Activated CD4-positive, alpha-beta T cell treated with anti-CD3 and anti-CD28 coated beads, Interleukin-2, amount 50 U/mL, for 24 hours (primary cell): ENCODE measurements around the gene CEP128.

ENCODE experiments used
- DNase-seq, 2 donors: peaks; one replicate each; pipeline ENCODE4 v3.0.0-alpha.2; 2020; ENCODE audit warnings: low read depth in 1 of 2, low spot score in 1 of 2

CEP128 gene

DNA sequence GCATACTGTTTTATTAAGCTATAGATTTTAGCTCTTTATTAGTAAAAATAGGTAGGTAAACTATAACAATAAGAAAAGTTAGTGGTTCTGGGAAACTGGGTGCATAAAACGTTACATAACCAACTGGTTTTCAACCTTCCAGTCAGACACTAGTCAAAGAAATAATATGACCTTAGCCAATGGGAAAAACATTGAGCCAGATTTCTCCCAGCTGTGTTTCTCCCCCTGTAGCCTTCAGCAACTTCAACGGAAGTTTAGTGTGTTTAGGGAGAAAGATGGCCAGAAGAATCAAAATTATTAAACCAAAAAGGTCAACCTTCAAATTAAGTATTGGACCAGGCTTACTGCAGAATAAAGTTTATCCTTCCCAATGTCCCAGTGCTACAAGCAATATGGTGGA, 446.8 kb downstream of the CEP128 start:
- no peak for DNase-seq

DNA sequence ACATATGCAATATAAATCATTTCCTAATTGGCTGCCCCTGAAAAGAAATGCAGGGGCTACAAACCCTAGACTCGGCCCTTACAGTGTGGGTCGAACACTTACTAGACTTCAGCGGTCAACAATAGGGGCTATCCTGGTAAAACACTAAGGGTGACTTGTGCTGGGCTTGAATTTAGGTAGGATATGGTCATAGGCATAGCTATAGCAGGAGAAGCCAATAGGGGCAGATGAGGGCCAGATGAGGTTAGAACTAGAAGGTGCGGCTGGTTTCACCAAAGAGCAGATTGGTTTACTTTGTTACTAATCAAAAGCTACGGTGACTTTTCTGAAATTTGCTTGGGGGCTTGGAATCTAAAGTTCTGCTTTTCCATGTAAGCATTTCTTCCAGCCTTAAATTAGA, 447.9 kb downstream of the CEP128 start:
- DNase-seq = no peak

DNA sequence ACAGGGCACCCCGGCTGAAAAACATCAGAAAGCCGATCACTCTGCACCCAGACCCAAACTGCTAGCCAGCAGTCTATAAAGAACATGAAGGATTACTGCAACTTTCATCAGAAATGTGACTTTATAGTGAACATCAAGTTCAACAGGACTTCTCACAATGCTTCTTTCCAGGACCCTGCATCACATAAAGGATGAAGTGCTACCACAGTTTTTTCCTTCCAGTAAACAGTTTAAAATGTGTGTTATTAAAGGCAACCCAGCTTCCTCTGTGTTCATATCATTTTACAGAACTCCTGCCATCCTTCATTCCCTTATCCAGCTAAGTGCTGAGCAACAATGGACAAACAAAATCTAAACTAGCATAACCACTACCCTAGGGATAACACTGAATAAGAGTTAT, 449.9 kb downstream of the CEP128 start:
- no peak for DNase-seq

DNA sequence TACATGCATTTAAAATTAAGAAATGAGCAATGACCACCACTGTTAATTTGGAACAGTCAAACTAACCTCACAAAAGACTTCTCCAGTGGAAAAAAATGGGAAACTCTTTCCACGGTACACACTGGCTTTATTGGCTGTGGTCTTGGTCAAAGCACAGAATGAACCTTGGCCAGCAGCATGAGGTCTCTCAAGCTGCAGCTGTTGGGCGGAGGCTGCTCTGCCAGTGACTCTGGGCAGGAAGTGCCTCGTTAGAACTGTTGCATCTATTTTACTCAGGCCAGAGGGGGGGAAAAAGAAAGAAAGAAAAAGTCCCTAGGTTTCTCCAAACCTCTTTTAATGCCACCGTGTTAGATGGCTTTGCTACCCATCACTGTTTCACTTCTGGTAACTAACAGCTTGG, 450.4 kb downstream of the CEP128 start:
- DNase-seq = no peak

DNA sequence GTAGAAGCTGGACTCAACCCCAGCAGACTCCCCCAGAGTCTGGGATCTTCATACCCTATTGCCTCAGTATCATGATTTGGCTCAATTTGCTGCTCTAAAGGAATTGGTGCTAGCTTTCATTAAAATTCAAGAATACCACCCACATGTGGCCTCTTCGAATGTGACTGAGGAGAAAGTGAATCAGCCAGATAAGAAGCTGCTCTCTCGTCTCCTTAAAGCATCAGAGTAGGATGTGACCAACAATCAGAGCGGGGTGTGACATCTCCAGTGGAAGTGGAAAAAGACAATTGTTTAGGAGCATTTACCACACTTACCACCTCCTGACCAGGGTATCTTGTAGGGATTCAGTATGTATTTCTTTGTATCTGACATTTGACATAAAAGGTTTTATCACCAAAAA, 452.0 kb downstream of the CEP128 start:
- DNase-seq = no peak

DNA sequence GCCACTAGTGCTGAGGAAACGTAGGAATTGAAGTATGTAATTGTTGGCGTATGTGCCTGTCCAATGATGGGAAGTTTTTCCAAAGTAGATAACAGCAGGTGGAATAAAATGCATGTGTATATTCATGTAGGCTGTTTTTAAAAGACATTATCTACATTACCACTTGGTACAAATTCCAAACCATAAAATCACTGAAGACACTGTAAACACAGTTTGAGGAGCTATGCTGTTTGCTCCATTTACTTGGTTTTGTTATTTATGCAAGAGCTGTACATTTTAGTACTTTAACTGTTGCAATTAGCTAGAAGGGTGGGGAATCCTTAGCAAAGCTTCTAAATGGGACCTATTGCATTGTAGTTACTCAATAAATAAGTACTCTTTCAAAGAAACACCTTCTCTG, 455.8 kb downstream of the CEP128 start:
- DNase-seq = no peak

DNA sequence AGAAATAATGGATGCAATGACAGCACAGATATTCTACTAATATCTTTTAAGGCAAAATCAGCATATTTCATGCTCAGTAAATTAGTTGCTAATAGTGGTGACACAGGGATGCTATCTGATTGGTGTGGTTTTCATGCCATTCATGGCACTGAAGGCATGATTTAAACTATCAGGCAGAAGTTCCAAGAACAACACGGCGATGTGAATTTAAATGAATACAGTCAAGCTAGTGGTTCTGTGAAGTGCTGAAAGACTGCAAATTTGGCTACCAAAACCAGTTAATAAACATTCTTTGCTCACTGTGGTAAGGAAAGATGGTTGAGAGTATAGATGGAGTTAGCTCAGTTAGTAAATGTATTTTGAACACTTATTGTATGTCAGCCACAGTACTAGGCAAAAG, 458.2 kb downstream of the CEP128 start:
- no peak for DNase-seq

DNA sequence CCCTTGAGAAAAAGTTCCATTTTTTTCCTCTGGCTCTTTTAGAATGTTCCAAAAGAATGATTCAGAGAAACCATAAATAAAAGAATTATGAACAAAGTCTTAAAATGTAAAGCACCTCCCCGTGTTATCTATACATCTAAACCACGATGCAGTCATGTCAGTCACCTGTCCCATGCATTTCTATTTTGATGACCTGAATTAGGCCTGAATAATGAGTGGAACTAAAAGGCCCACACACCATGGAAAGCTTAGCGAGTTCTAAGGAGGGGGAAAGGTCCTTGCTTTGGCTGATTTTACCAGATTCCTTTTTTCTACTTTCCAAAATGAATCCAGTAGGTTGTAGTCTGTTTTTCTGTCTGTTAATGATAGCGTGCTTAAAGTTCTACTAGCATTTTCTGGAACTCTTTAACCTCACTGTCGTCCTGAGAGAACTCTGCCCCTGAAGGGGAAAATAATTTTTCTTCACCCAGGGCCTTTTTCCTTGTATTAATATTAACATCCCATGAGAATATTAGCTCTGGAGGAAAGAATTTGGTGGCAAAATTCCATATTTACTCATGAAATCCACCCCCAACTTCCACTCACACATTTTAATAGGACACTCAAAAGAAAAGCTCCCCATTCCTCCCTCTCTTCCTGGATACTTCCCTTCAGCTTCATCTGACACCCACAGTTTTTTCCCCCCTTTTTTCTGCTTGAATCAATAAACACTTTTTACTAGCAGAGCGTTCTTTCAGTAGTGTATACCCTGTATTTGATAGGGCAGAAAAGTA, 464.0 kb downstream of the CEP128 start:
- DNase-seq = no peak

DNA sequence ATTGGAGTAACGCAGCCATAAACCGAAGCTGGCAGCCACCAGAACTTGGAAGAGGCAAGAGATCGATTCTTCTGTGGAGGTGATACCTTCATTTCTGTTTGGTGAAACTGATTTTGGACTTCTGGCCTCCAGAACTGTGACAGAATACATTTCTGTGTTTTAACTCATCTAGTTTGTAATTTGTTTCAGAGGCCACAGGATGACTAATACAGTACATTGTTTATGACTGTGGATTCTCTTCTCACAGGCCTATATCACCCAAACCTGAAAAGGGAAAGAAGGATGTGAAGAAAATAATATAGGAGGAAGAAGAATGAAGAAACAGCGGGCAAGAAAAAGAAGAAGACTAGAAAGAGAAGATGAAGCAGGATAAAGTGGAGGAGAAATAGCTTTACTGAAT, 466.5 kb downstream of the CEP128 start:
- DNase-seq = no peak

DNA sequence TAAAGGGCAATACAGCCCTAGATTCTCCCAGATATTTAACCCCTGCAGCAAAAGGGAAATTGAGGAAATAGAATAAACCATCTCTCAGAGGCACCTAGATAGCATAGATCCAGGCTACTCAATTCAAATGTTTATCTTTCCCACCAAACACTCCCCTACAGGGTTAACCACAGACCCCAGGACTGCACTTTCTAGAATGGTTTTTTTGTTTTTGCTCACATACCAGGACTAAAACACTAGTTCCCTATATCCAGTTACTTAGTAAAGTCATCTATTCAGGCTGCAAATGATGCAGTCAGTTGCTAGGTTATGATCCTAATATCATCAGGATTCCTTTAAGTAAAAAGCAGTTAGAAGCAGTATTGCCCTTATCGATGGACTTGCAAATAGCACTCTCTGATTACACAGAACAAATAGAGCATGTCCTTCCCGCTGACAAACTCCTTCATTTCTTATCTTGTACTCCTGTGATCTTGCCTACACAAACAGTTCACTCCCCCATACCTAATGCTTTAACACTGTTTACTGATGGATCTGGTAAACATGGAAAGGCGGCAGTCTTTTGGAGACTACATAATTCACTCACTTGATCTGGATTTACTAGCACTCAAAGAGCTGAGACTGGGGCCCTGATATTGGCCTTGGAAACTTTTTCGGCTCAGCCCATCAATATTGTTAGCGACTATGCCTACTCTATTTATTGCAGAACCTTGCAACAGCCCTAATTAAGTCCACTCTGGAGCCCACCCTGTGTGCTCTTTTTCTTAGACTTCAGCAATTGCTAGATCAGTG, 473.0 kb downstream of the CEP128 start:
- no peak for DNase-seq

DNA sequence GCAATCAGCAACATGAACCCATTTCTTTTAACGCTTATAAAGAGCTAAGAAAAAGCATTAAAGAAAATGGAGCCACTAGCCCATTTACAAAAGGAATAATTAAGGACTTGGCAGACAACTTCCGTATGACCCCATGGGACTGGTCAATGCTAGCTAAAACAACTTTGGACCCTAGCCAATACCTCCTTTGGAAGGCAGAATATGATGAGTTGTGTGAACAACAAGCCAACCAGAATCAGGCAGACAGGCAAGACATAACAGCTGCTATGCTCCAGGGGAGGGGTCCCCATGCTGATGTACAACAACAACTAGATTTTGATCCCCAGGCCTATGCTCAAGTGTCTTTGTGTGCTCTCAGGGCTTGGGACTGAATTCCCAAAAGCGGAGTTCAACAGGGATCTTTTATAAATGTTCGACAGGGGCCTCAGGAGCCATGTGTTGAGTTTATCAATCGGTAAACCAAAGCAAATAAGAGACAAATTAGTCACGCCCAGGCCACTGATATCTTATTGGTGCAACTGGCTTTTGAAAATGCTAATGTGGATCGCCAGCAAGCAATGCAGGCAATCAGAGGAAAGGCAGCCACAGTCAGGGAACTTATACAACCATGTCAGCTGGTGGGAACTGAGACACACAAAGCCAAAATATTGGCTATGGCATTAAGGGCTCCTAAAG, 475.9 kb downstream of the CEP128 start:
- no peak for DNase-seq

DNA sequence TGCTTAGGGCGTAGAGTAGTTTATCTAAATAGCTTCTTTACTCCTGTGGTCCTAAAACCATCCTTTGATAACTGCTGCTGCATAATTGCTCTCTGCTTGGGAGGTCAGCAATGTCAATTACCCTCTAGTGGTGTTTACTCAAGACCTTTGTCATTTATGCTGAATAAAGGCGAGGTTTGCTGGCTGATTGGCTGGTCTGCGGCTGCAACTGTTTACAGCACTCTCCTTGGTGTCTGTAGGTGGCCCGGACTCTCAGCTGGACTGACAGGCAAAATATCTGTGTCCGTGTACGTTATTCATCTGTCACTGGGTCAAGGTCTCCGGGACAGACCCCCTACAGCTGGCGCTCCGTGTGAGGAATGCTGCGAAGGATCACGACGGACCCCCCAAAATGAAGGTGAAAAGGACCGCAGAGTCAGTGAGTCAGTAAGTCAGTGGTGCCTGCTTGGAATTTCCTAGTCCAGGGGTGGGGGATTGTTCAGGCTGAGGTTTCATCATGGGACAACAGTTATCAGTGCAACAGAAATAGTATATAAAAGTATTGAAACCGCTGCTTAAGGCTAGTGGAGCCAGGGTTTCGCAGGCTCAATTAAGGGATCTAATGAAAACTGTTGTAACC, 476.9 kb downstream of the CEP128 start:
- no peak for DNase-seq

DNA sequence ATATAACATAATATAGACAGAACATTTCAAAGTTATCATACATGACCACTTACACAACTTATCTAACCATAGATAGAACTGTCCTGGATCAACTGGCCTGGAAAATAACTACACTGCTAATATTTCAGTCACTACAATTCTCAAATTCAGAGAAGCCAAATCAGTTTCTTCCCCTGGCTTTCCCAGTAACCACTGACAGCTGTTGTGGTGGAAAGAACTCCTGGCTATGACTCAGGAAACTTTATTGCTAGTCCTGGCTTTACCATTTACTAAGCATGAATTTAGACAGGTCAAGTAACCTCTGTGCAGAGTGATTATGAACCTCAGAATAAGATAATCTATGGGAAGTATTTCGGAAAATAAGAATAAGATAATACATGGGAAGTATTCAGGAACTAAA, 485.3 kb downstream of the CEP128 start:
- DNase-seq = no peak

DNA sequence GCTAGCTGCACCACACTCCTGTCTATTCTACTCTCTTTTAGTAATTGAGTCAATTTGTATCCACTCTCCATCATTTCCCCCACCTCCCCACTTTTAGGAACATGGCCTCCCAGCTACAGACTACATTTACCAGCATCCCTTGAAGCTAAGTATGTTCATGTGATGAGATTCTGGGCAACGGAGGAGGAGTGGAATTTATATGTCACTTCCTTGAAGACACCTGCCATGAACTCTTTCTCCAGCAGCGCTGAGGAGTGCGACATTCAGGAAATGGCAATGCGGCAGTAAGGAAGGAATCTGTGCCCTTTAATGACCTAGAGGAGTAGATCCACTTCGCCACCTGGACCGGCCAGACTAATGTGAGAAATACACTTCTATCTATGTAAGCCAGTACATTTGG, 486.5 kb downstream of the CEP128 start:
- DNase-seq = no peak

DNA sequence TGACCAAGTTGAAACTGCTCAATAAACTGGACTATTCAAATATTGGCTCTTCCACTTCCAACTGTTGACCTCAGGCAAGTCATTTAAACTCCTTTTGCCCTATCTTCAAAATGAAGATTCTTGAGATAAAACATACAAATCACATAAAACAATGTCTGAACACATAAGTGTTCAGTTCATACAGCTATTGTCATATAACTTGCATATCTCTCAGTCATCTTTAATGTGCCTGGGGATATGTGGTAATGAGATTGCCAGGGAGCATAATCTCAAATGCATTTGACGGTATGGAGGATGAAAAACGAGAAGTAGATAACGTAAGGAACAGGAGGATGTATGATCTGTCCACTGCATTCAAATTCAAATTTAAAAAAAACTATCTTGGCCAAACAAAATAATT, 493.3 kb downstream of the CEP128 start:
- no peak for DNase-seq

DNA sequence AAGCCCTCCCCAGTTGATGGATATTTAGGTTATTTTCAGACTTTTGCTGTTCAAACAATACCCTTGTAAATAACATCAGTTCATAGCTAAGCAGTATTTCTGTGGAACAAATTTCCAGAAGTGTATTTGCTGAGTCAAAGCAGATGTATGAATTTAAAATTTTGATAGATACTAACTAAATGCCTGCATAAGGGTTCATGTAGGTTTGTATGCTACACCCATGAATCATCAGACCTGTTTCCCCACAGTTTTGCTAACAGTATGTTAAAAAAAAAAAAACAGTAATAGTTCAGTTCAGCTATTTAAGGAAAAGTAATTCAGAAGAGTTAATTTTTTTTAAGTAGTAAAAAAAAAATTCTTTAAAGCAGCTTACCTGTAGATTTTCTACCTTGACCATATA, 494.1 kb downstream of the CEP128 start:
- DNase-seq = no peak
